NT2/D1 (cell line): ENCODE data around the gene EBF4.

Source experiments
- SUZ12 ChIP-seq: IDR thresholded peaks from 2 replicates; pipeline ENCODE4 v1.6.1; 2011; ENCODE audit not compliant: insufficient read length, insufficient read depth; ENCODE audit errors: extremely low read depth
- YY1 ChIP-seq: IDR thresholded peaks from 2 replicates; pipeline ENCODE4 v1.6.1; 2011; ENCODE audit not compliant: insufficient read length, insufficient read depth
- ZNF274 ChIP-seq: IDR thresholded peaks from 2 replicates; pipeline ENCODE4 v1.6.1; 2011; ENCODE audit warnings: mild to moderate bottlenecking, low read depth, low read length

GRCh38 chr20:2759603-2760296, 67.2 kb downstream of the EBF4 start:
- TF ChIP-seq ZNF274 (no peak), SUZ12 (no peak), YY1 (no peak)
